ENCODE data around the gene WWP2.
"Not testable (repeated sequence)": the region's sequence is repeated elsewhere in the genome, so short reads cannot be mapped to it uniquely, and the experiment has no call there.

The WWP2 gene

GRCh38 chr16:69824564-69825142 lies 62.5 kb downstream of the WWP2 start:
- not testable (repeated sequence) for H3K27ac Mint-ChIP-seq; H3K4me3 Mint-ChIP-seq; DNase-seq; H3K9me3 Mint-ChIP-seq; H3K27me3 Mint-ChIP-seq; H3K4me1 Mint-ChIP-seq (ENCODE audit: low read depth)
- H3K36me3 Mint-ChIP-seq (ENCODE audit: low read depth), result peaks cover 34% of the 10 kb centered on the region

GRCh38 chr16:69827524-69827923 lies 65.4 kb downstream of the WWP2 start:
- H3K27ac Mint-ChIP-seq, result no peak overlapping the region

DNA sequence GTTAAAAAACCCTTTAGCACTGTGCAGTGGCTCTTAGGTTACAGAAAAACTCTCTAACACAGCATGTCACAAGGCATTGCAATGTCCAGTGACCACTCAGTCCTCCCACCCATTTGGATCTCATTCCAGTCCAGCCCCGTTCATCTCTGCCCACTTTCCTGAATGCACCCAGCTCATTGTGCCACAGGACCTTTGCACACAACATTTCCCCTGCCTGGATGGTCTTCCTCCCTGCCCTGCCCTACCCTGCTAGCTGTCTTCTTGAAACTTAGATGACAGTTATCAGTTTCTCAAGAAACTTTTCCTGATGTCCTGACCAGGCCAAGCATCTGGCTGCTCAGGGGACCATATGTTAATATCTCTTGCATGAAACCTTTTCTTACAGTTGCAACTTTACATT lies 67.2 kb downstream of the WWP2 start:
- H3K9me3 Mint-ChIP-seq, result no peaks in the 10 kb centered on the region

More at GRCh38 chr16:69827524-69827923, 65.4 kb downstream of the WWP2 start:
- H3K27me3 Mint-ChIP-seq, result no peaks in the 10 kb centered on the region
- peaks cover 27% of the 10 kb centered on the region for H3K36me3 Mint-ChIP-seq (ENCODE audit: low read depth)
- no peak overlapping the region for H3K4me3 Mint-ChIP-seq
- H3K9me3 Mint-ChIP-seq, result no peaks in the 10 kb centered on the region
- DNase-seq, result no peak
- H3K4me1 Mint-ChIP-seq (ENCODE audit: low read depth), result peaks cover 4% of the 10 kb centered on the region

GRCh38 chr16:69830146-69830533 lies 68.0 kb downstream of the WWP2 start:
- Mint-ChIP-seq H3K4me1 (ENCODE audit: low read depth) (peaks cover 8% of the 10 kb centered on the region), H3K27me3 (no peaks in the 10 kb centered on the region), H3K36me3 (ENCODE audit: low read depth) (peaks cover 26% of the 10 kb centered on the region), H3K9me3 (no peaks in the 10 kb centered on the region), H3K27ac (peak overlapping the region; percentile 26), H3K4me3 (no peak overlapping the region)
- DNase-seq, result no peak

More for the DNA sequence above, 67.2 kb downstream of the WWP2 start:
- Mint-ChIP-seq H3K4me3 (no peak overlapping the region), H3K27ac (no peak overlapping the region), H3K4me1 (ENCODE audit: low read depth) (peaks cover 8% of the 10 kb centered on the region), H3K36me3 (ENCODE audit: low read depth) (peaks cover 26% of the 10 kb centered on the region), H3K27me3 (no peaks in the 10 kb centered on the region)
- DNase-seq, result no peak

GRCh38 chr16:69830534-69831211 lies 68.5 kb downstream of the WWP2 start:
- Mint-ChIP-seq H3K4me1 (ENCODE audit: low read depth) (peaks cover 8% of the 10 kb centered on the region), H3K4me3 (no peak overlapping the region), H3K27me3 (no peaks in the 10 kb centered on the region), H3K27ac (peak overlapping the region; percentile 26), H3K9me3 (no peaks in the 10 kb centered on the region), H3K36me3 (ENCODE audit: low read depth) (peaks cover 26% of the 10 kb centered on the region)
- DNase-seq, result no peak

GRCh38 chr16:69831212-69832123 lies 69.3 kb downstream of the WWP2 start:
- peaks cover 8% of the 10 kb centered on the region for H3K4me1 Mint-ChIP-seq (ENCODE audit: low read depth)
- DNase-seq, result no peak
- H3K4me3 Mint-ChIP-seq, result no peak overlapping the region
- no peaks in the 10 kb centered on the region for H3K9me3 Mint-ChIP-seq
- H3K27me3 Mint-ChIP-seq, result no peaks in the 10 kb centered on the region
- no peak overlapping the region for H3K27ac Mint-ChIP-seq
- H3K36me3 Mint-ChIP-seq (ENCODE audit: low read depth), result peaks cover 26% of the 10 kb centered on the region

GRCh38 chr16:69833357-69834282 lies 71.5 kb downstream of the WWP2 start:
- H3K9me3 Mint-ChIP-seq, result no peaks in the 10 kb centered on the region
- no peak overlapping the region for H3K27ac Mint-ChIP-seq
- H3K4me3 Mint-ChIP-seq, result no peak overlapping the region
- no peaks in the 10 kb centered on the region for H3K27me3 Mint-ChIP-seq
- H3K4me1 Mint-ChIP-seq (ENCODE audit: low read depth), result peaks cover 8% of the 10 kb centered on the region
- peaks cover 22% of the 10 kb centered on the region for H3K36me3 Mint-ChIP-seq (ENCODE audit: low read depth)
- no peak for DNase-seq

DNA sequence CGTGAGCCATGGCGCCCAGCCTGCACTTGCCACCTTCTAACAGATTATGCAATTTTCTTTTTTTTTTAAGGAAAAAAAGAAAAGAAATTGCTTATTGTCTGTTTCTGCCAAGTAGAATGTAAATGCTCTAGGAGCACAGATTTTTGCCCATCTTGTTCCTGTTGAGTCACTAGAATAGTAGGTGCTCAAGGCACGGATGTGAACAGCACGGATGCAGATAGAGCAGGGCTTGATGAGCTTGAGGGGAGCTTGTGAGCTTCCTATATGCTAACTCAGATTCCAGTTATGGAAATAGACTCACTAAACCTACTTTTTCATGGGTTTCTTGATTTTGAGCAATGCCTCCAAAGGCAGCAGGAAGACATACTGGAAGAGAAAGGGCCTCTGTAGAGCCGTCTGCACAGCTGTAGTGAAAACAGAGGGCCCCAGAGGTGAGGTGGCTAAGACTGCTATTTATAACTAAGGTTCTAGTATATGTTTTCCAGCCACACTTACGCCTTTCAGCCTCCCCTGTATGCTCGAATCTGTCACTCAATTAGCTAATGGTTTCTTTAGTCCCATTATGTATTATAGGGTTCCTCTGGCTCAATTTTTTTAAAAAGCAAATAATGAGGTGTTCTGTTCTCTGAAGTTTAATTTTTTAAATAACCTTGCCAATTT lies 72.8 kb downstream of the WWP2 start:
- DNase-seq, result no peak
- Mint-ChIP-seq H3K27ac (no peak overlapping the region), H3K36me3 (ENCODE audit: low read depth) (peaks cover 20% of the 10 kb centered on the region), H3K9me3 (no peaks in the 10 kb centered on the region), H3K27me3 (no peaks in the 10 kb centered on the region), H3K4me3 (no peak overlapping the region), H3K4me1 (ENCODE audit: low read depth) (peaks cover 8% of the 10 kb centered on the region)

GRCh38 chr16:69836257-69836656 lies 74.1 kb downstream of the WWP2 start:
- Mint-ChIP-seq H3K27ac (no peak overlapping the region), H3K4me1 (ENCODE audit: low read depth) (peaks cover 8% of the 10 kb centered on the region), H3K4me3 (no peak overlapping the region), H3K36me3 (ENCODE audit: low read depth) (peaks cover 27% of the 10 kb centered on the region), H3K27me3 (no peaks in the 10 kb centered on the region), H3K9me3 (no peaks in the 10 kb centered on the region)
- no peak for DNase-seq

GRCh38 chr16:69837380-69837779 lies 75.2 kb downstream of the WWP2 start:
- H3K27ac Mint-ChIP-seq, result no peak overlapping the region
- H3K9me3 Mint-ChIP-seq, result no peaks in the 10 kb centered on the region
- H3K27me3 Mint-ChIP-seq, result no peaks in the 10 kb centered on the region
- H3K36me3 Mint-ChIP-seq (ENCODE audit: low read depth), result peaks cover 37% of the 10 kb centered on the region
- peaks cover 4% of the 10 kb centered on the region for H3K4me1 Mint-ChIP-seq (ENCODE audit: low read depth)
- no peak for DNase-seq
- H3K4me3 Mint-ChIP-seq, result no peak overlapping the region

DNA sequence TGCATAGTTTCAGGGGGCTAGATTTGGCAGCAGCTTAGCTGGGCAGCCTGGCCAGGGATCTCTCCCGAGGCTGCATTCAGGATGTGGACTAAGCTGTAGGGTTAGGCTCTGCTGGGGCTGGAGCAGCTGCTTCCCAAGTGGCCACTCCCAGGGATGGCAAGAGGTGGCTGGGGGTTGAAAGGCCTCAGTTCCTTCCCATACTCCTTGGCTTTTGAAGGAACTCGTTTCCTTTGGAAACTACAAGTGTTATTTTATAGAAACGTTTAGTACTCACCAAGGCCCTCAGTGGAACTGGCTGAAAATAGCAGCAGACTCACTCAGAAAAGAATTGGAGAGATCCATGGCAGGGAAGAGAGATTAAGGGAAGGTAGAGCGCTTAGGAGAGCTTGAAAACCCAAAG lies 76.4 kb downstream of the WWP2 start:
- Mint-ChIP-seq H3K27me3 (no peaks in the 10 kb centered on the region), H3K4me3 (no peak overlapping the region), H3K4me1 (ENCODE audit: low read depth) (no peaks in the 10 kb centered on the region), H3K36me3 (ENCODE audit: low read depth) (peaks cover 48% of the 10 kb centered on the region), H3K9me3 (no peaks in the 10 kb centered on the region), H3K27ac (no peak overlapping the region)
- DNase-seq, result no peak

- no peaks in the 10 kb centered on the region for H3K9me3 Mint-ChIP-seq
- H3K27me3 Mint-ChIP-seq, result no peaks in the 10 kb centered on the region
- DNase-seq, result no peak
- no peaks in the 10 kb centered on the region for H3K4me1 Mint-ChIP-seq (ENCODE audit: low read depth)
- H3K4me3 Mint-ChIP-seq, result no peak overlapping the region
- H3K36me3 Mint-ChIP-seq (ENCODE audit: low read depth), result peaks cover 53% of the 10 kb centered on the region
- no peak overlapping the region for H3K27ac Mint-ChIP-seq
Observed at GRCh38 chr16:69839240-69839688, 77.1 kb downstream of the WWP2 start.

- Mint-ChIP-seq H3K27me3 (no peaks in the 10 kb centered on the region), H3K9me3 (no peaks in the 10 kb centered on the region), H3K4me1 (ENCODE audit: low read depth) (no peaks in the 10 kb centered on the region), H3K4me3 (no peak overlapping the region), H3K27ac (no peak overlapping the region), H3K36me3 (ENCODE audit: low read depth) (peaks cover 58% of the 10 kb centered on the region)
- no peak for DNase-seq
Observed at GRCh38 chr16:69839798-69840409, 77.8 kb downstream of the WWP2 start.

All from activated T-cell treated with anti-CD3 and anti-CD28 coated beads, Interleukin-2, amount 50 U/mL, for 24 hours (primary cell).